Esophagus muscularis mucosa (tissue), 3 donors: ENCODE data around the gene ORC6.

Source experiments
- CTCF ChIP-seq, 3 experiments: fragments of 200-600 bp in 2 of 3; fragments of 450-650 bp in 1 of 3; sonication (generic) in 2 of 3; IDR thresholded peaks; one replicate each; pipeline ENCODE4 v1.5.1; 2017 to 2019; ENCODE audit warnings: antibody characterized with exemption in 3 of 3, mild to moderate bottlenecking in 2 of 3, moderate library complexity in 1 of 3
- POLR2A ChIP-seq: fragments of 450-650 bp; IDR thresholded peaks from one replicate; pipeline ENCODE4 v1.6.1; 2017; ENCODE audit warnings: antibody characterized with exemption, moderate library complexity, mild to moderate bottlenecking, low read depth
- POLR2AphosphoS5 ChIP-seq, 2 donors: sonication (generic); formaldehyde crosslinking; IDR thresholded peaks; one replicate each; pipeline ENCODE4 v1.6.1; 2017; ENCODE audit warnings: antibody characterized with exemption in 2 of 2

GRCh38 chr16:46688101-46688653 lies 1.3 kb upstream of the ORC6 start:
- no peak for TF ChIP-seq CTCF (IDR thresholded peaks at IDR 0.05)
- no peak for TF ChIP-seq POLR2AphosphoS5 (IDR thresholded peaks at IDR 0.05)
- no peak for TF ChIP-seq POLR2A
